Measurements from ENCODE around the gene ANGPT4.

DNA sequence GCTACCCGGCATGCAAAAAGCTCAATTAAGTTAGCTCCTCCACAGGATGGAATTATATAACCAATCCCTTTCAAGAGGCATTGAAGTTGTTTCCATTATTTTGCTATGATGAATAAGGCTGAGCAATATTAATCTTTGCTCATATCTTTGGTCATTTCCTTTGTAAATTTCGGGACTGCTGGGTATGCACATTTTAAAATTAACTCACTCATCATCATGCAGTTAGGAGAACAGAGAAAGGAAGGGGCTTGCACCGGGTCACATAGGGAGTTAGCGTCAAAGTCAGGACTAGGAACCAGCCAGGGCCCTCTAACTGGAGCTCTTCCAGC, 83.0 kb downstream of the ANGPT4 start:
- TF ChIP-seq, protein P1, sequence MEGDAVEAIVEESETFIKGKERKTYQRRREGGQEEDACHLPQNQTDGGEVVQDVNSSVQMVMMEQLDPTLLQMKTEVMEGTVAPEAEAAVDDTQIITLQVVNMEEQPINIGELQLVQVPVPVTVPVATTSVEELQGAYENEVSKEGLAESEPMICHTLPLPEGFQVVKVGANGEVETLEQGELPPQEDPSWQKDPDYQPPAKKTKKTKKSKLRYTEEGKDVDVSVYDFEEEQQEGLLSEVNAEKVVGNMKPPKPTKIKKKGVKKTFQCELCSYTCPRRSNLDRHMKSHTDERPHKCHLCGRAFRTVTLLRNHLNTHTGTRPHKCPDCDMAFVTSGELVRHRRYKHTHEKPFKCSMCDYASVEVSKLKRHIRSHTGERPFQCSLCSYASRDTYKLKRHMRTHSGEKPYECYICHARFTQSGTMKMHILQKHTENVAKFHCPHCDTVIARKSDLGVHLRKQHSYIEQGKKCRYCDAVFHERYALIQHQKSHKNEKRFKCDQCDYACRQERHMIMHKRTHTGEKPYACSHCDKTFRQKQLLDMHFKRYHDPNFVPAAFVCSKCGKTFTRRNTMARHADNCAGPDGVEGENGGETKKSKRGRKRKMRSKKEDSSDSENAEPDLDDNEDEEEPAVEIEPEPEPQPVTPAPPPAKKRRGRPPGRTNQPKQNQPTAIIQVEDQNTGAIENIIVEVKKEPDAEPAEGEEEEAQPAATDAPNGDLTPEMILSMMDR (IDR thresholded peaks at IDR 0.05) = no peak
- no peak for TF ChIP-seq POLR2A (IDR thresholded peaks at IDR 0.05)

Measured in tibial nerve (tissue), 3 donors.